ENCODE measurements around the gene PTPRE. TPM values are rescaled to one million over a fixed set of nuclear protein-coding genes. Genes with fewer than 3 reads are reported as not detected.

Gene PTPRE
- total RNA-seq, 4 donors from 2014 or later = 9.8 to 24.9 (median 22.7) TPM

- Histone ChIP-seq H3K4me3 (no peak overlapping the region), H3K4me1 (peaks cover 10 to 36% (median 18%) of the 10 kb centered on the region in 3 donors), H3K36me3 (no peaks in the 10 kb centered on the region), H3K27ac (no peak overlapping the region), H3K9me3 (no peaks in the 10 kb centered on the region), H3K27me3 (peaks cover 0 to 32% (median 0%) of the 10 kb centered on the region in 4 donors)
- intact Hi-C loops (cut with DNase I) = no loop called here
- WGBS, 2 donors = 81 to 87% methylated on average over 8 of the region's 8 CpGs
- DNase-seq = no peak
- no peak for TF ChIP-seq POLR2A (IDR thresholded peaks at IDR 0.05)
- TF ChIP-seq, protein P1, sequence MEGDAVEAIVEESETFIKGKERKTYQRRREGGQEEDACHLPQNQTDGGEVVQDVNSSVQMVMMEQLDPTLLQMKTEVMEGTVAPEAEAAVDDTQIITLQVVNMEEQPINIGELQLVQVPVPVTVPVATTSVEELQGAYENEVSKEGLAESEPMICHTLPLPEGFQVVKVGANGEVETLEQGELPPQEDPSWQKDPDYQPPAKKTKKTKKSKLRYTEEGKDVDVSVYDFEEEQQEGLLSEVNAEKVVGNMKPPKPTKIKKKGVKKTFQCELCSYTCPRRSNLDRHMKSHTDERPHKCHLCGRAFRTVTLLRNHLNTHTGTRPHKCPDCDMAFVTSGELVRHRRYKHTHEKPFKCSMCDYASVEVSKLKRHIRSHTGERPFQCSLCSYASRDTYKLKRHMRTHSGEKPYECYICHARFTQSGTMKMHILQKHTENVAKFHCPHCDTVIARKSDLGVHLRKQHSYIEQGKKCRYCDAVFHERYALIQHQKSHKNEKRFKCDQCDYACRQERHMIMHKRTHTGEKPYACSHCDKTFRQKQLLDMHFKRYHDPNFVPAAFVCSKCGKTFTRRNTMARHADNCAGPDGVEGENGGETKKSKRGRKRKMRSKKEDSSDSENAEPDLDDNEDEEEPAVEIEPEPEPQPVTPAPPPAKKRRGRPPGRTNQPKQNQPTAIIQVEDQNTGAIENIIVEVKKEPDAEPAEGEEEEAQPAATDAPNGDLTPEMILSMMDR (IDR thresholded peaks at IDR 0.05) = no peak
Observed at GRCh38 chr10:128128582-128128981, 221.7 kb downstream of the PTPRE start.

DNA sequence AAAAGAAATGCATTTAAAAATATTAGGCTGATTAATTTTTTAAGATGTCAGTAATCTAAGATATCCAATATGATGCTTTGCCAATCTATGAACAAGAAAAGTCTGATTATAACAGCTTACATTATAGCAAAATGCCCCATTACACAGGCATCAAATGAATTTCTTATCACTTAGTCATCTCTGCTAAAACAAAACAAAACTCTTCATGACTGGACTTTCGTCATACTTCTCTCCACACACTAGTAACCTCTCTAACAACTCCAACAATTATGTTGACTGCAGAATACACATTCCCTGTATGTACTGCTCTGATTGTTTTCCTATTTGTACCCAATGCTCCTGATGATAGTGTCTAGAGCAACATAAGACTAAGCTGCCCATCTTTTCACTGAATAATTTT is 223.1 kb downstream of the PTPRE start:
- 30 to 48% methylated on average over 1 of the region's 1 CpG for WGBS, 2 donors
- intact Hi-C loops (cut with DNase I) = no loop called here
- Histone ChIP-seq H3K36me3 (no peaks in the 10 kb centered on the region), H3K27me3 (peaks cover 0 to 17% (median 0%) of the 10 kb centered on the region in 4 donors), H3K4me1 (peaks cover 10 to 21% (median 10%) of the 10 kb centered on the region in 3 donors), H3K4me3 (no peak overlapping the region), H3K27ac (no peak overlapping the region), H3K9me3 (no peaks in the 10 kb centered on the region)
- TF ChIP-seq, protein P1 (IDR thresholded peaks at IDR 0.05) = no peak
- TF ChIP-seq POLR2A (IDR thresholded peaks at IDR 0.05) = no peak
- DNase-seq = no peak

Other genes with a start within 250 kb of the PTPRE start
- 1 to 10 TPM in 1 of 4 donors, under 1 TPM in 3; 0.12 to 1.5 (median 0.56) TPM for gene FOXI2, start 169.9 kb upstream of the PTPRE start, total RNA-seq
- not detected for gene CLRN3, start 14.2 kb upstream of the PTPRE start, total RNA-seq
- 10 to 100 TPM; 14.3 to 50.8 (median 26.1) TPM for gene MKI67, start 219.3 kb downstream of the PTPRE start, total RNA-seq